Non-pigmented ciliary epithelial cell (primary cell): ENCODE measurements around the gene PRKAR1B.

Experiments
- DNase-seq: peaks from one replicate; pipeline ENCODE4 v3.0.0-alpha.2; 2010; ENCODE audit warnings: low read depth

The PRKAR1B gene

GRCh38 chr7:538764-539685 is 188.1 kb downstream of the PRKAR1B start:
- DNase-seq = no peak

DNA sequence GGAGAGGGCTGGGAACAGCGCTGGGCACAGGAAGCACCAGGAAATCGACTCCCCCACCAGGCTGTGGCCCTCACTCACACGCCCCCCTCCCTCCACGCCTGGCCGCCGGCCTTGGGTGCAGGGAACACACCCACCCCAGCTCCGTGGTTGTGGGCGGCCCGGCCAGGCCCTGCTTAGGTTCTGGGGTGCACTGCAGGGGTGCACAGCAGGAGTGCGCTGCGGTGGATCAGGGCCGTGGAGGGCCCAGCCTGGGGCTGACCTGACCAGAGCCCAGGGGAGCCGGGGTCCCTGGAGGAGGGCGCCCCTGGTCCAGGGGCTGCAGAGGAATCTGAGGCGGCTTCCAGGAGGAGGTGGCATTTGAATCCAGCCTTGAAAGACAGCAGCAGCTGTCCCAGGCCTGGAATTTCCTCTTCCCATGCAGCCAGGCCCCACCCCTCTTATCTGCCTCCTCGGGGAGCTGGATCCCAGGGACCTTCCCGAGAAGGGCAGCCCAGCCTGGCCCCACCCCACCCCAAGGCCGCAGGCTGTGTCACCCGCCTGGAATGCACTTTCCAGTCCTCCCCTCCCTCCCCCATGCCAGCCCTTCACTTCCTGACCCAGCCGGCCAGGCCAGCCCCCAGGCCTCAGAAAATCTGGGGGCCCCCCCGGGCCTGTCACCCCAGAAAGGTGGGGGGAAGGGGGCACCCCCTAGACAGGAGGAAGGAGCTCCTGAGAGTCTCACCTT is 189.0 kb downstream of the PRKAR1B start:
- no peak for DNase-seq

- no peak for DNase-seq
Measured at GRCh38 chr7:536231-536630, 190.8 kb downstream of the PRKAR1B start.

DNA sequence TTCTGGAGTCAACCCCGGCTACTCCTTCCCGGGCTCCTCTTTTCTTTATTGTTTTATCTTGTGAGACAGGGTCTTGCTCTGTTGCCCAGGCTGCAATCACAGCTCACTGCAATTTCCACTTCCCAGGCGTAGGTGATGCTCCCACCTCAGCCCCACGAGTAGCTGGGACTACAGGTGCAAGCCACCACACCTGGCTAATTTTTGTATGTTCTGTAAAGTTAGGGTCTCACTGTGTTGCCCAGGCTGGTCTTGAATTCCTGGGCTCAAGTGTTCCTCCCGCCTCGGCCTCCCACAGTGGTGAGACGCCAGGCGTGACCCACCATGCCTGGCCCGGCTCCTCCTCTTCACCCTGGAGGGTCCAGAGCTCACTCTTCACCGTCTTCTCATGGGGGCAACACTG is 192.1 kb downstream of the PRKAR1B start:
- DNase-seq = no peak

DNA sequence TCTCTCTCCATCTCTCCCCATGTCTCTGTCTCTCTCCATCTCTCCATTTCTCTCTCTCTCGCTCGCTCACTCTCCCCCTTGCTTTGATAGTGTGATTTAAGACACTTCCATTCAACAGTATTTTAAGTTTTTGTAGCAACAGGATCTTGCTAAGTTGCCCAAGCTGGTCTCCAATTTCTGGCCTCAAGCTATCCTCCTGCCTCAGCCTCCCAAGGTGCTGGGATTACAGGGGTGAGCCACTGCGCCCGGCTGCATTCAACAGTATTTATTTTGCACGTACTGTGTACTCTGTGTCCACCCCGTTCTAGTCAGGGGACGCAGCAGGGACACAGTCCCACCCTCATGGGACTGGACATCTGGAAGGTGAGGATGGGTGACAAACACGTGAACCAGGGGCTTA is 193.0 kb downstream of the PRKAR1B start:
- no peak for DNase-seq

DNA sequence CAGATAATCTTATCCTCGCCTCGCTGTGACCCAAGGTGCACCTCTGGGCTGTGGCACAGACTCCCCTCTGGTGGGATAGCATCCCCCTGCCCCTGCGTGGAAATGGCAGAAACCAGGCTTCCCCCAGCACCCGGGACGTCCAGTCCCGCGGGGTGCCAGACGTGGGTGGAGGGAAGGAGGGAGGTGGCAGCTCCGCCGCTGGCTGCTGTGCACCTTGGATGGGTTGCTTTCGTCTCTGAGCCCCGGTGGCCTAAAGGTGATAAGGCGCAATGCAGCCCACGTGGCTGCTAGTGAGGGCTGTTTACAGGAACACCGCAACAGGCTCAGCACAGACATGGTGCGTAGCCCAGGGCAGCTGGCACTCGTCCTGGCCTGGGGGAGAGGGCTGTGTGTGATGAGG is 193.8 kb downstream of the PRKAR1B start:
- DNase-seq = no peak

- DNase-seq = no peak
Measured at GRCh38 chr7:532379-533143, 194.5 kb downstream of the PRKAR1B start.

DNA sequence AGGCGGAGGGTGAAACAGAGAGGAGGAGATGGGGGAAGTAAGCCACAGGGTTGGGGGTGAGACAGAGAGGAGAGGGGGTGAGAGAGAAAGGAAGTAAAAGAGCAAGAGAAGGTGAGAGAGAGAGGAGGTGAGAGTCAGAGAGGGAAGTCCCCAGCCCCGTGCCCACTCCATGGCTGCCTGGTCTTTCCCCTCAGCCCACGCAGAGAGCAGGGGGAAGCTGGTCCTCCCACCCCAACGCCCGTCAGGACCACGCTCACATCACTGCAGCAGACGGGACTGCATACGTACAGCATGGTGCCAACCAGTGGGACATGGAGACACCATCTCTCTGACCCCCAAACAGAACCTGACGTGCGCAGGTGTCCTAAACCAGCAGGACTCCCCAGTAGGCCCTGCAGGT is 195.3 kb downstream of the PRKAR1B start:
- no peak for DNase-seq

GRCh38 chr7:528451-528850 is 198.6 kb downstream of the PRKAR1B start:
- DNase-seq = no peak

- no peak for DNase-seq
Measured at GRCh38 chr7:527723-528122, 199.4 kb downstream of the PRKAR1B start.

DNA sequence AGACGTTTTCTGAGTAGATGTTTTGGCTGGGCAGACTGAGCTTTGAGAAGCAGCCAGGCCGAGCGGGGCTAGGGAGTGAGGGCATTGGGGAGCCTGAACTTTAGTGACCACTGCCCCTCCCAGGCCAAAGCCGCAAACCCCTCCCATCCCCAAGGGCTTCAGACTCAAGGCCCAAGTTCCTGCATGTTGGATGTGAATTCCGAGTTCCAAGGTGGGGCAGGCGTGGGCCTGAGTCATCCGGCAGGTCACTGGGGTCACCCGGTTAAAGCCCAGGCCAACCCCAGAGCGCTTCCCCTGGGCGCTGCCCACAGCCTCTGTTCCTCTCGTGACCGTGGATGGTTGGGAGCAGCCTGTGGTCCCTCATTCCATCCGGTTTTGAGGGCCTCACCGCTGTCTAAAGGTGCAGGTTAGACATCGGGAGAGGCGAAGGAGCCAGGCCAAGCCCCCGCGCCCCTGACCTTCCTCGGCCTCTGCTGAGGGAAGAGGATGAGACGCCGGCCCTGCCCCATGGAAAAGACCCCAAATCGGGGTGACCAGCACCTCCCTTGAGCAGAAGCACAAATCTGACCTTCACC is 200.5 kb downstream of the PRKAR1B start:
- DNase-seq = no peak

DNA sequence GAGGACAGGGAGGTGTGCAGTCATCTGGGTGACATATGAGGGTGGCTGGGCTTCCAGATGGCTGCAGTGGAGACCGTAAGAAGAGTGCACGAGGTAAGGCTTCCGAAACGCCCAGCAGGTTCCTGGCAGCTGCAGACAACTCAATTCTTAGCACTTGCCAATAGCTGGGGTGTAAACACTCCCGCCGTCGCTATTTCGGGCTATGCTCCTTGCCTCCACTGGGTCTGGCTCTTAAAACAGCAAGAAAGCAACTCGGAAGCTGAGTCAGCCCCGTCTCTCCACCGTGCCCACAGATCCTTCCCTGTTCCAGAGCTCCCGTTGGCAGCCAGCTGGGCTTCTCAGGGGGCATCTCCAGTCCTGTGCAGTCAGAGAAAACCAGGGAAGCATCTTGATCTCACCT is 201.3 kb downstream of the PRKAR1B start:
- DNase-seq = no peak

DNA sequence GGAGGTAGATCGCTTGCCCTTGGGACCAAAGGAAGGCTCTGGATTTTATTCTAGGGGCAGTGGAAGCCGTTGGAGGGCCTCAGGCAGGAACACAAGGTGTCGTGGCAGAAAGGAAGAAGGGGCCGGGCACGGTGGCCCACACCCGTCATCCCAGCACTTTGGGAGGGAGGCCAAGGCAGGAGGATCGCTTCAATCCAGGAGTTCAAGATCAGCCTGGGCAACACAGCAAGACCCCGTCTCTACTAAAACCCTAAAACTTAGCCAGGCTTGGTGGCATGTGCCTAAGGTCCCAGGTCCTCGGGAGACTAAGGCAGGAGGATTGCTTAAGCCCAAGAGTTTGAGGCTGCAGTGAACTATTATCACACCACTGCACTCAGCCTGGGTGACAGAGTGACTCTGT is 202.3 kb downstream of the PRKAR1B start:
- no peak for DNase-seq

- DNase-seq = no peak
Measured at GRCh38 chr7:523347-524336, 203.4 kb downstream of the PRKAR1B start.

- DNase-seq = no peak
Measured at GRCh38 chr7:522951-523314, 204.1 kb downstream of the PRKAR1B start.

DNA sequence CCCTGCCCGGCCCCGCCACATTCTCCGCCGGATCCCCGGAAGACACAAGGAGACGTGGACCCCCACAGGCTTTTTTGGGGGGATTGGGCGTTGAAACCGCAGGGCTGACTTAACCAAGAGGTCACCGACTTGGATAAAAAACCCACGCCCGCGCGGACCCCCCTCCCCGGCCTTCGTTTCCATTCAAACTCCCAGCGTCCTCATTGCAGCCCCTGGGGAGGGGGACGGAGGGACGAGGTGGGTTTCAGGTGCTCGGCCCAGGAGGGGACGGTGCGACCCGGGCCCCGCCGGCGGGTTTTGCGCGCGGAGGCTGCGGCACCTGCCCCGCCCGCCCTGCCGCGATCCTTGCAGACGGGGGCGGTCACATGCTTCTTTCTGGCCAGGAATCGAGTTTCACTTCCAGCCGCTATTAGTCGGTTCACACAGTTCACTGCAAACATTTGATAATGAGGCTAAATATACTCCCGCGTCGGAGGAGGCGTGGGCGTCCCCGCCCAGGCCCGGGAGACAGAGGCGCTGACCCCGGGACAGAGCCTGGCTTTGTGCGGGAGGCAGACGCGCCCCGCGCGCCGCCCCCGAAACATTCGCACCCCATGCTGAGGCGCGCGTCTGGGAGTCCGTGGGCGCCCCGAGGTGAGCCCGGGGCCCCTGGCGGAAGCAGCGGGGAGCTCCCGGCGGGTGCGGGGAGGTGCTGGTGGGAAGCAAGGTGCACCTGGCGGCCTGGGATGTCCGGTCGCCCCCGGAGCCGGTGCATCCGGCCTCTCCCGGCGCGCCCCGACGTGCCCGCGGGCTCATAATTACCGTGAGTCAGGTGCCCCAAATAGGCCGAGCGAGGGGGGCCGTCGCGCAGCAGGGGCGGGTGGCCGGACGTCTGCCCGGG is 204.8 kb downstream of the PRKAR1B start:
- no peak for DNase-seq

DNA sequence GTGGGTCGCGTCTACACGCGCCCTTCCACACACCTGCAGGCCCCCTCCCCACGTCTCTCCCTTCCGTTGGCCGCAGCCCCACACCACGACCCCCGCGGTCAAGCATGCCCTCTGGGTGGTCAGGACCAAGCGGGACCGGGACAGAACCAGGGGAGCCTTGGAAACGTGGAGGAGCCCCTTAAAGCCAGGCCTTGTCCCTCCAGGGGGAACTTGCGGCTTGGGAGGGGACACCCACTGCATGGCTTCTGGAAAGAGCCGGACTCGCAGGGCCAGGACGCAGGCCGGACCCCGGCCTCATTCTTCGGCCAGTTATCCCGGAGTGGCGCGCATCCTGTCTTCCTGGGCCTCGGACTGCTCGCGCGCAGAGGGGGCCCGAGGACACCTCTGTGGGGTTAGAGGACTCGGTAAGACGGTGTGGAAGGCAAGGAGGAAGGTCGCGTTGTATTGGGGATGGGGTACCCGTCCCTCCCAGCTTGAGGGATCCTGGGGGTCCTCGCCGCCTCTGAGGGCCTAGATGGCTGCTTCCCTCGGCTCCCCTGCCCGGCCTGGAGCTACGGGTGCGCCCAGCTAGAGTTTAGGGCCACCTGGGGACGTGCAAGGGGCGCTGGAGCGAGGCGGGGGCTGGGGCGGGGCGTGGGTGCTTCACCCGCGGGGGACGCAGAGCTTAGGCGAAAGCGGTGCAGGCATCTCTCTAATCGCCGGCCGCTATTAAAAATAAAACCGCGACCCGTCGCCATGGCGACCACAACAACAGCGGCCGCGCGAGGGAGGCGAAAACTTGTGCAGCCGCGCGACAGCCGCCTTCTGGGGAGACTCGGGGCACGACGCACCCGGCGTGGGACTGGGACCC is 205.6 kb downstream of the PRKAR1B start:
- no peak for DNase-seq

- DNase-seq = no peak
Measured at GRCh38 chr7:520503-521161, 206.4 kb downstream of the PRKAR1B start.
